Bronchial epithelial cell (primary cell): ENCODE results near the gene MACROH2A1. TPM values are rescaled to one million over a fixed set of nuclear protein-coding genes. Genes with fewer than 3 reads are reported as not detected.

Experiments used
- DNase-seq: peaks from one replicate; pipeline ENCODE4 v3.0.0-alpha.2; 2010; ENCODE audit warnings: low read depth
- FAIRE-seq: peaks from 2 replicates; lab custom pipeline; 2011; peaks lifted over from hg19 to GRCh38; lab: Jason Lieb, UNC
- H3K27me3 ChIP-seq: 2 replicates; pipeline ENCODE4 v1.5.1; 2011; ENCODE audit warnings: low read length; ENCODE audit not compliant: control insufficient read depth, insufficient read depth
- H3K36me3 ChIP-seq: 2 replicates; pipeline ENCODE4 v1.5.1; 2011; ENCODE audit warnings: low read length; ENCODE audit not compliant: control insufficient read depth, insufficient read depth
- H3K4me3 ChIP-seq: 2 replicates; pipeline ENCODE4 v1.5.1; 2011; ENCODE audit warnings: mild to moderate bottlenecking, low read depth, low read length, control low read depth
- total RNA-seq: library from RNA; depleted of rRNA; stranded (reverse); fragments of >200 nt; gene quantifications from 2 replicates; pipeline ENCODE4 v1.2.1, GENCODE V29; 2014
- TF ChIP-seq, protein P1 (sequence below): IDR thresholded peaks from 2 replicates; pipeline ENCODE4 v1.5.1; 2011; ENCODE audit warnings: mild to moderate bottlenecking, moderate library complexity, low read length, control low read depth, inconsistent platforms; ENCODE audit not compliant: insufficient read depth, severe bottlenecking

The MACROH2A1 gene
- total RNA-seq, 1 donor from 2014 or later = 257 TPM

DNA sequence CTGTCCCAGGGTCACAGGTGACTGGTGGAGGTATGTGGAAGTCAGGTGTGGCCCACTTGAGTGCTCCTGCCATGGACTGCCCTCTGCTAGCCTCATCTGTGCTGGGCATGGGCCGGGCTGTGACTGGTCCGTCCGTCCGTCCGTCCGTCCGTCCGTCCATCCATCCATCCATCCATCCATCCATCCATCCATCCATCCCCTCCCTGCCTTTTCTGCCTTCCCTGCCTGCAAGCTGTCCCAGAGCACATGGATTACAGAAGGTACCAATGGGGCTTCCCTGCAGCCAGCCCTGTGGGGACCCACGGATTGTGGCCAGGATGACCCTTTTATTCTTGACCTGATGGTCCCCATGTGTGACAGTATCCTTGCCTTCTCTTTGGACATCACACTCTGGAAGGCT is 92.5 kb downstream of the MACROH2A1 start:
- TF ChIP-seq, protein P1, sequence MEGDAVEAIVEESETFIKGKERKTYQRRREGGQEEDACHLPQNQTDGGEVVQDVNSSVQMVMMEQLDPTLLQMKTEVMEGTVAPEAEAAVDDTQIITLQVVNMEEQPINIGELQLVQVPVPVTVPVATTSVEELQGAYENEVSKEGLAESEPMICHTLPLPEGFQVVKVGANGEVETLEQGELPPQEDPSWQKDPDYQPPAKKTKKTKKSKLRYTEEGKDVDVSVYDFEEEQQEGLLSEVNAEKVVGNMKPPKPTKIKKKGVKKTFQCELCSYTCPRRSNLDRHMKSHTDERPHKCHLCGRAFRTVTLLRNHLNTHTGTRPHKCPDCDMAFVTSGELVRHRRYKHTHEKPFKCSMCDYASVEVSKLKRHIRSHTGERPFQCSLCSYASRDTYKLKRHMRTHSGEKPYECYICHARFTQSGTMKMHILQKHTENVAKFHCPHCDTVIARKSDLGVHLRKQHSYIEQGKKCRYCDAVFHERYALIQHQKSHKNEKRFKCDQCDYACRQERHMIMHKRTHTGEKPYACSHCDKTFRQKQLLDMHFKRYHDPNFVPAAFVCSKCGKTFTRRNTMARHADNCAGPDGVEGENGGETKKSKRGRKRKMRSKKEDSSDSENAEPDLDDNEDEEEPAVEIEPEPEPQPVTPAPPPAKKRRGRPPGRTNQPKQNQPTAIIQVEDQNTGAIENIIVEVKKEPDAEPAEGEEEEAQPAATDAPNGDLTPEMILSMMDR = no peak

DNA sequence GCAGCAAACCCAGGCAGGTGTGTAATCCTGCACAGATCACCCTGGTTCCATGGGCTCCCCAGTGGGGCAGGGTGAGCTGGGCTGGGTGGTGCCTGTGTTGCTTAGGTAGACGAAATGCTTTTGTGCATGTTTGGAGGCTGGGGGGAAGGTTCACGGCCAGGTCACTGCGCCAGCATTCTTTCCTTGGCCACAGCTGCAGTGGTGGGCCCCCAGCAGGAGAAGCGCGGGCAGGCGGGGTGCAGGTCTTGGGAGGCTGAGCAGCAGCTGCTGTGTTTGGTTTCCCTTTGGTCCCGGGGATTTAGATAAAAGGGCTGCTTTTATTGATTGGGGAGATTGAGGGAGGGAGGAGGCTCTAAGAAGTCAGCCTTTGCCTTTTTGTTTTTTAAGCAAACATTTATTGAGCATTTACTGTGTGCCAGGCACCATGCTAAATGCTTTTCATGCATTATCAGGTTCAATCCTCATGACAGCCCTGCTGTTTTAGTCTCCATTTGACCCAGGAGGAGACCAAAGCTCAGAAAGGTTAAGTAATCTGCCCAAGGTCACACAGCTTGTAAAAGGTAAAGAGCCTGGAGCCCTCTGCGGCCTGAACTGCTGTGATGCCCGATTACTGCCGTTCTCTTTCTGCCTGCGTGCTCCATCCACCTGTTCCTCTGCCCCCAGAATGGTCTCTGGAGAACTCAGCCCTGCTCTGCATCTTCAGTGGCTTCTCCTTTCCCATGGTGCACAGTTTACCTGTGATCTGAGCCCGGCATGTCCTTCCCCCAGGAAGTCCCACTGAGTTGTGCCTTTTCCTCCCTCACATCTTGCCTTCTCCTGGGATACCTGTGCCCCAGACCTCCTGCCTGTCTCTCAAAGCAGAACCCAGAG is 94.4 kb downstream of the MACROH2A1 start:
- no peak for DNase-seq
- TF ChIP-seq, protein P1 = no peak
- H3K4me3 ChIP-seq = no peak overlapping the region
- H3K36me3 ChIP-seq = no peaks in the 10 kb centered on the region
- no peak for FAIRE-seq
- peaks cover 2% of the 10 kb centered on the region for H3K27me3 ChIP-seq

More for the DNA sequence above, 92.5 kb downstream of the MACROH2A1 start:
- Histone ChIP-seq H3K36me3 (no peaks in the 10 kb centered on the region), H3K4me3 (no peak overlapping the region), H3K27me3 (peaks cover 2% of the 10 kb centered on the region)
- DNase-seq (no peak), FAIRE-seq (no peak)

DNA sequence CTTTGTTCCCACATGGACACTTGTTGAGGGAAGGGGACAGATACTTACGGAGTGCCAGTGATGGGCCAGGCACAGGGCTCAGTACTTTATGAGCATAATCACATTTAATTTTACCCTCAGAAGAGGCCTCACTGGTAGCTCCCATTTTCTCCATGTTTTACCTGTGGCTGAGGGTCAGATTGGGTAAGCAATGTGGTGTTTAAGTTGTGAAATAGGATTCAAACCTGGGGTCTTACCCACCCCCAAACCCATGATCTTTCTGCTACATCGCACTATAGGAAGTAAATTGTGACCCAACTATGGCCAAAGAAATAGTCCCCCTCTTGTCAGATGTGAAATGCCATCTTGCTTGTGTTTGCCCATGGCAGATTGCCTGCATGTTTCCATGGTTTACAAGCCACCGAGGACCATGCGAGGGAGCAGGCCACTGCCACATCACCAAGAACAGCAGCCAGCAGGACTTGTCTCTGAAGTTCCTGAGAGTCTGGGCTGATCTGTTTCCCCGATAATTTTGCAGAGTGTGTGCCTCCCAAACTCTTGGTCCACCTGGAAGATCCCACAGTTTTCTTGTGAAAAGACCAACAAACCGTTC is 95.4 kb downstream of the MACROH2A1 start:
- H3K27me3 ChIP-seq = peaks cover 2% of the 10 kb centered on the region
- H3K36me3 ChIP-seq = no peaks in the 10 kb centered on the region
- DNase-seq = no peak
- TF ChIP-seq, protein P1 = no peak
- peak; percentile 75 for FAIRE-seq
- no peak overlapping the region for H3K4me3 ChIP-seq

DNA sequence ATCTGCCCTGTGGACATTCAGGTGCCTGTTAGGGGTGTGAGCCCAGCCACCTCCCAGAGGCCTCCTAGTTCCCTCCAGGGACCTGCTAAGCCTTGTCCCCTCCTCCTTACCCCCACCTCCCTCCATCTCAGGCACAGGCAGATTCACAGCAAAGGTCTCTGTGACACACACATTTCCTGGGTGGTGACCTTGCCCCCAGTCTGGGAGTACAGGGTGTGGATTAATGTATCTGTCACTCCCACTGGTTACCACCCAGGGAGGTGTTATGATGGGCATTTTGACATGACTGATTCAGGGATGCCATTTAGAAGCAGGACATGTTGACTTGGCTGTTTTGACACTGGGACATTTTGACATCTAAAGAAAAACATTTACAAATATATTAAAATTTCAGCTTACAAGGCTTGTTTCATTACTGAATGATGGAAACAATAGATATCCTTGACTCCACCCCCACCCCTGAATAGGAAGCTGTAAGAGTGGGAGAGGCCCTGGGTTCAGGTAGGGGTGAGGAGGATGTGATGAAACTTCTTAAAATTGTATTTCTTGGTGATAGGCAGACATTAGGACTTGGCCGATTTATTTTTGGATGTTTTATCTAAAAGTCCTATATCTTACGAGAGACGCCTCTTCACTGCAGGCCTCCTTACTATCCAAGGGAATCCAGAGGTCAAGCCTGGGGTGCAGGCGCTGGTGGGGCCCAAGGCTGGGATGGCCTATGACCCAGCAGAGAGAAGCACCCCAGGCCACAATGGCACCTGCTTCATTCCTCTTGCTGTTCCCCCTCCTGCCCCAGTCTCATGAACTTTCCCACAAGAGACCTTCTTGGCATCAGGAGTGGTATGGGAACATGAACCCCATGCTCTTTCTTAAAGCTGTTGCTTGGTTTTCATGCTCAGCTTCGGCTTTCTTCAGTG is 101.9 kb downstream of the MACROH2A1 start:
- DNase-seq (no peak), FAIRE-seq (no peak)
- Histone ChIP-seq H3K36me3 (no peaks in the 10 kb centered on the region), H3K4me3 (no peak overlapping the region), H3K27me3 (no peaks in the 10 kb centered on the region)
- TF ChIP-seq, protein P1 = no peak

DNA sequence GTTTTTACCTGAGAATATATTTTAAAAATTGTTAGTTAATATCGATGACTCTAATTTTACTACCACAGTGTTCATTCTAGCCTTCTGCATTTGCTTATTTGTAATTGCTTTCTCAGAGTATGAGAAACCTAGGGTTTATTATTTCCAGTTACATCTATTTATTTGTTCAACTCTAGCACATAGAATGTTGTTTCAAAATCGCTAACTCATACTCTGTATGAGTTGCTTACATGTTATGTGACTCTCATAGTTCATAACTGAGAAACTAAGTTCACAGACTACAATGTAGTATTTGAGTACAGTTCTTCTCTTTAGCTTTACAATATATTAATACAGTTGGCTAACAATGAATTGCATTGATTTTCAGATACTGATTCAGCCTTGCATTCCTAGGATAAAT is 103.2 kb downstream of the MACROH2A1 start:
- Histone ChIP-seq H3K4me3 (no peak overlapping the region), H3K36me3 (no peaks in the 10 kb centered on the region), H3K27me3 (no peaks in the 10 kb centered on the region)
- FAIRE-seq (no peak), DNase-seq (no peak)
- TF ChIP-seq, protein P1 = no peak
